GM12878 (cell line): ENCODE data around the gene UBR3. TPM values are rescaled to one million over a fixed set of nuclear protein-coding genes. Genes with fewer than 3 reads are reported as not detected.

Source experiments
- ATAC-seq: fragments of 200-7000 bp; cut with Tn5 transposase; 3 replicates; pipeline ENCODE4 v1.9.1; 2020; ENCODE audit warnings: mild to moderate bottlenecking, moderate library complexity
- BruUV-seq: library from RNA; stranded (reverse); fragments of 400-500 nt; replicated peaks from 2 replicates; lab custom pipeline; 2021; lab: Mats Ljungman, UMichigan
- CTCF ChIA-PET: fragments of 300-600 bp; sonication (Branson Sonifier 250); formaldehyde crosslinking; extraction: SDS; loops from one replicate; lab custom pipeline; 2021; ENCODE audit warnings: inconsistent platforms; lab: Yijun Ruan, JAX
- POLR2A ChIA-PET: fragments of 350-600 bp; formaldehyde crosslinking; extraction: SDS; loops from one replicate; lab custom pipeline; 2021; ENCODE audit warnings: inconsistent platforms; lab: Charles Lee
- RAD21 ChIA-PET: fragments of 300-600 bp; sonication (Branson Sonifier 250); formaldehyde crosslinking; loops from one replicate; lab custom pipeline; 2023; ENCODE audit warnings: antibody characterized with exemption; ENCODE audit not compliant: unreplicated experiment; lab: Charles Lee
- SMC1A ChIA-PET: fragments of 300-600 bp; sonication (Branson Sonifier 250); formaldehyde crosslinking; loops from one replicate; lab custom pipeline; 2023; ENCODE audit not compliant: unreplicated experiment, uncharacterized antibody; lab: Charles Lee
- DNase-seq: peaks from one replicate; pipeline ENCODE4 v3.0.0-alpha.2; 2011; ENCODE audit warnings: low read depth, low spot score
- FAIRE-seq: peaks from 3 replicates; lab custom pipeline; 2011; peaks lifted over from hg19 to GRCh38; lab: Jason Lieb, UNC
- H2AFZ ChIP-seq: 2 replicates; pipeline ENCODE4 v1.6.0; 2011; ENCODE audit warnings: low read depth, low read length, control low read depth; ENCODE audit not compliant: control insufficient read depth
- H3K27ac ChIP-seq: 2 replicates; pipeline ENCODE4 v1.5.1; 2011; ENCODE audit warnings: control low read depth; ENCODE audit not compliant: control insufficient read depth, insufficient read depth
- H3K27me3 ChIP-seq, 2 experiments: replicated peaks in 1 of 2; 2 replicates each; pipeline versions ENCODE4 v1.6.0 to v1.6.1; 2011; ENCODE audit warnings: low read length in 1 of 2; ENCODE audit not compliant: control insufficient read depth in 2 of 2, insufficient read depth in 2 of 2
- H3K36me3 ChIP-seq, 2 experiments: 2 replicates each; pipeline ENCODE4 v1.5.1; 2011; ENCODE audit warnings: low read length in 1 of 2; ENCODE audit not compliant: control insufficient read depth in 2 of 2, insufficient read depth in 2 of 2
- H3K4me1 ChIP-seq: 2 replicates; pipeline ENCODE4 v1.6.1; 2011; ENCODE audit warnings: mild to moderate bottlenecking, low read length, moderate library complexity, mixed read lengths; ENCODE audit not compliant: control insufficient read depth, insufficient read depth
- H3K4me2 ChIP-seq: 2 replicates; pipeline ENCODE4 v1.6.0; 2011; ENCODE audit warnings: control low read depth; ENCODE audit not compliant: control insufficient read depth, insufficient read depth
- H3K4me3 ChIP-seq: fragments of 200-600 bp; sonication (generic); 2 replicates; pipeline ENCODE4 v1.5.1; 2016
- H3K79me2 ChIP-seq: 2 replicates; pipeline ENCODE4 v1.6.0; 2011; ENCODE audit warnings: low read length; ENCODE audit not compliant: control insufficient read depth, insufficient read depth
- H3K9ac ChIP-seq: 2 replicates; pipeline ENCODE4 v1.8.0; 2011; ENCODE audit warnings: low read length, control low read depth, mixed read lengths; ENCODE audit not compliant: control insufficient read depth, insufficient read depth
- H3K9me3 ChIP-seq: replicated peaks from 3 replicates; pipeline ENCODE4 v1.5.1; 2011; ENCODE audit warnings: mild to moderate bottlenecking, low read length; ENCODE audit not compliant: control insufficient read depth, insufficient read depth
- H4K20me1 ChIP-seq: 2 replicates; pipeline ENCODE4 v1.6.0; 2011; ENCODE audit not compliant: control insufficient read depth, insufficient read depth
- BCL11A ChIP-seq: IDR thresholded peaks from 2 replicates; pipeline ENCODE4 v1.6.1; 2011; ENCODE audit warnings: low read depth, low read length
- BRCA1 ChIP-seq: IDR thresholded peaks from 2 replicates; pipeline ENCODE4 v1.6.1; 2011; ENCODE audit warnings: low read depth, low read length, improper control_type of control experiment
- CHD4 ChIP-seq: fragments of 200-600 bp; sonication (generic); IDR thresholded peaks from 2 replicates; pipeline ENCODE4 v1.6.1; 2016; ENCODE audit warnings: mild to moderate bottlenecking
- EED ChIP-seq: sonication (generic); IDR thresholded peaks from 2 replicates; pipeline ENCODE4 v1.6.1; 2016; ENCODE audit warnings: antibody characterized with exemption, low read depth
- FOXM1 ChIP-seq: IDR thresholded peaks from 2 replicates; pipeline ENCODE4 v1.6.1; 2012; ENCODE audit warnings: low read depth, mild to moderate bottlenecking, inconsistent platforms, low read length, moderate library complexity
- KAT2A ChIP-seq: conservative IDR thresholded peaks from 2 replicates; pipeline ENCODE4 v1.6.1; 2011; ENCODE audit warnings: low read depth, low read length; ENCODE audit not compliant: control insufficient read depth
- MTA2 ChIP-seq: fragments of 450-650 bp; IDR thresholded peaks from 2 replicates; pipeline ENCODE4 v1.6.1; 2016; ENCODE audit warnings: low read depth, mild to moderate bottlenecking, moderate library complexity
- NRF1 ChIP-seq: conservative IDR thresholded peaks from 2 replicates; pipeline ENCODE4 v1.6.1; 2011; ENCODE audit warnings: mild to moderate bottlenecking, low read depth, low read length, improper control_type of control experiment
- POLR2AphosphoS2 ChIP-seq: IDR thresholded peaks from 2 replicates; pipeline ENCODE4 v1.6.1; 2011; ENCODE audit warnings: low read depth, mild to moderate bottlenecking, low read length, improper control_type of control experiment, moderate library complexity
- SMAD5 ChIP-seq: IDR thresholded peaks from 2 replicates; pipeline ENCODE4 v1.6.1; 2016; ENCODE audit warnings: antibody characterized with exemption, low read depth
- SMARCA5 ChIP-seq: fragments of 450-650 bp; IDR thresholded peaks from 2 replicates; pipeline ENCODE4 v1.6.1; 2017; ENCODE audit warnings: mild to moderate bottlenecking
- STAT3 ChIP-seq: IDR thresholded peaks from 2 replicates; pipeline ENCODE4 v1.6.1; 2011; ENCODE audit warnings: low read depth, low read length, improper control_type of control experiment
- YY1 ChIP-seq: IDR thresholded peaks from 2 replicates; pipeline ENCODE4 v1.6.1; 2011; ENCODE audit warnings: low read depth, mild to moderate bottlenecking, low read length
- ZNF24 ChIP-seq: fragments of 450-650 bp; IDR thresholded peaks from 2 replicates; pipeline ENCODE4 v1.6.1; 2017; ENCODE audit warnings: antibody characterized with exemption, mild to moderate bottlenecking
- WGBS: methylation state at CpG from one replicate; pipeline ENCODE4 v1.1.6; 2016; ENCODE audit warnings: low lambda C conversion rate; ENCODE audit not compliant: insufficient replicate concordance, insufficient coverage; ENCODE audit errors: missing lambda C conversion rate; 5-methylcytosine and 5-hydroxymethylcytosine counted together
- in situ Hi-C: fragments of 300-500 bp; cut with MboI; formaldehyde crosslinking; loops from 9 replicates; pipeline ENCODE4 v1.14.3; 2018; ENCODE audit warnings: mixed read lengths
- intact Hi-C: fragments of 100-400 bp; cut with micrococcal nuclease; formaldehyde crosslinking; loops from one replicate; pipeline ENCODE4 v1.14.2; 2022; ENCODE audit not compliant: unreplicated experiment
- polyA plus RNA-seq, 11 experiments: library from polyadenylated mRNA; depleted of rRNA in 4 of 11; unstranded in 6 of 11; stranded (reverse) in 5 of 11; fragments of >200 nt; fragmentation: Nextera tagmentation in 4 of 11; fragmentation: Illumina TruSeq in 1 of 11; extraction: Ambion mirVana in 4 of 11; extraction: Trizol in 1 of 11; gene quantifications; 1 replicate in 1 of 11; 2 replicates in 10 of 11; pipeline versions ENCODE4 v1.2.1 to v1.2.3, GENCODE V29; 2011 to 2016; ENCODE audit warnings: inconsistent platforms in 2 of 11, missing spikeins in 2 of 11, low read depth in 1 of 11
- total RNA-seq, 4 experiments: library from RNA; depleted of rRNA in 3 of 4; stranded (reverse); fragments of >200 nt in 3 of 4; fragmentation: Illumina TruSeq in 1 of 4; extraction: Trizol in 1 of 4; gene quantifications; 2 replicates each; pipeline versions ENCODE4 v1.2.1 to v1.2.3, GENCODE V29; 2013 to 2021
- TF ChIP-seq, protein P1 (sequence below): IDR thresholded peaks from 2 replicates; pipeline ENCODE4 v1.6.1; 2011; ENCODE audit warnings: mild to moderate bottlenecking, low read depth, low read length, moderate library complexity; ENCODE audit not compliant: insufficient replicate concordance
- TF ChIP-seq, protein P2 (sequence below): IDR thresholded peaks from 2 replicates; pipeline ENCODE4 v1.6.1; 2011; ENCODE audit warnings: low read depth, low read length, improper control_type of control experiment, borderline replicate concordance
- TF ChIP-seq, protein P3 (sequence below): fragments of 150-350 bp; IDR thresholded peaks from 2 replicates; pipeline ENCODE4 v1.6.1; 2016; ENCODE audit warnings: low read depth, low read length
- TF ChIP-seq, protein P4 (sequence below): fragments of 450-650 bp; IDR thresholded peaks from 2 replicates; pipeline ENCODE4 v1.6.1; 2014; ENCODE audit warnings: mild to moderate bottlenecking

UBR3 gene
- total and polyA plus RNA-seq, 10 of the 15 experiments (the other 5 are each of a cell fraction or from before 2014, with no cell fraction given): 3.8 to 22.9 (median 11.2) TPM

- H3K4me2 ChIP-seq: no peak overlapping the region
- H3K9ac ChIP-seq: no peak overlapping the region
- intact Hi-C loops (no loop called here), in situ Hi-C loops (no loop called here)
- no peak overlapping the region for H3K4me3 ChIP-seq
- no TSS peak for BruUV-seq
- SMC1A ChIA-PET: interaction anchor here (0.6 kb wide), 1 partner anchor 19 kb away, joined by 3 read pairs; no protein-coding TSS in a partner anchor
- CTCF ChIA-PET: no interaction called here
- no peaks in the 10 kb centered on the region for H3K9me3 ChIP-seq
- H2AFZ ChIP-seq: no peak overlapping the region
- DNase-seq (no peak), ATAC-seq (no peak), FAIRE-seq (no peak)
- RAD21 ChIA-PET: no interaction called here
- POLR2A ChIA-PET: no interaction called here
- no peak overlapping the region for H3K27ac ChIP-seq
- 98% methylated on average over 9 of the region's 10 CpGs for WGBS
- H3K79me2 ChIP-seq: no peaks in the 10 kb centered on the region; the same call in none of the 2 replicates
- no peaks in the 10 kb centered on the region for H3K27me3 ChIP-seq
- H4K20me1 ChIP-seq: no peaks in the 10 kb centered on the region
- H3K4me1 ChIP-seq: no peaks in the 10 kb centered on the region
- H3K36me3 ChIP-seq: no peaks in the 10 kb centered on the region; a peak in 1 of 4 replicates
- TF ChIP-seq YY1: no peak
- no peak for TF ChIP-seq STAT3
- TF ChIP-seq CHD4: no peak
- no peak for TF ChIP-seq EED
- TF ChIP-seq SMARCA5: no peak
- TF ChIP-seq BRCA1: no peak
- TF ChIP-seq BCL11A: no peak
- TF ChIP-seq SMAD5: no peak
- TF ChIP-seq, protein P1, sequence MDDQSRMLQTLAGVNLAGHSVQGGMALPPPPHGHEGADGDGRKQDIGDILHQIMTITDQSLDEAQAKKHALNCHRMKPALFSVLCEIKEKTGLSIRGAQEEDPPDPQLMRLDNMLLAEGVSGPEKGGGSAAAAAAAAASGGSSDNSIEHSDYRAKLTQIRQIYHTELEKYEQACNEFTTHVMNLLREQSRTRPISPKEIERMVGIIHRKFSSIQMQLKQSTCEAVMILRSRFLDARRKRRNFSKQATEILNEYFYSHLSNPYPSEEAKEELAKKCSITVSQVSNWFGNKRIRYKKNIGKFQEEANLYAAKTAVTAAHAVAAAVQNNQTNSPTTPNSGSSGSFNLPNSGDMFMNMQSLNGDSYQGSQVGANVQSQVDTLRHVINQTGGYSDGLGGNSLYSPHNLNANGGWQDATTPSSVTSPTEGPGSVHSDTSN: no peak
- TF ChIP-seq, protein P2, sequence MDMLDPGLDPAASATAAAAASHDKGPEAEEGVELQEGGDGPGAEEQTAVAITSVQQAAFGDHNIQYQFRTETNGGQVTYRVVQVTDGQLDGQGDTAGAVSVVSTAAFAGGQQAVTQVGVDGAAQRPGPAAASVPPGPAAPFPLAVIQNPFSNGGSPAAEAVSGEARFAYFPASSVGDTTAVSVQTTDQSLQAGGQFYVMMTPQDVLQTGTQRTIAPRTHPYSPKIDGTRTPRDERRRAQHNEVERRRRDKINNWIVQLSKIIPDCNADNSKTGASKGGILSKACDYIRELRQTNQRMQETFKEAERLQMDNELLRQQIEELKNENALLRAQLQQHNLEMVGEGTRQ: no peak
- TF ChIP-seq, protein P3, sequence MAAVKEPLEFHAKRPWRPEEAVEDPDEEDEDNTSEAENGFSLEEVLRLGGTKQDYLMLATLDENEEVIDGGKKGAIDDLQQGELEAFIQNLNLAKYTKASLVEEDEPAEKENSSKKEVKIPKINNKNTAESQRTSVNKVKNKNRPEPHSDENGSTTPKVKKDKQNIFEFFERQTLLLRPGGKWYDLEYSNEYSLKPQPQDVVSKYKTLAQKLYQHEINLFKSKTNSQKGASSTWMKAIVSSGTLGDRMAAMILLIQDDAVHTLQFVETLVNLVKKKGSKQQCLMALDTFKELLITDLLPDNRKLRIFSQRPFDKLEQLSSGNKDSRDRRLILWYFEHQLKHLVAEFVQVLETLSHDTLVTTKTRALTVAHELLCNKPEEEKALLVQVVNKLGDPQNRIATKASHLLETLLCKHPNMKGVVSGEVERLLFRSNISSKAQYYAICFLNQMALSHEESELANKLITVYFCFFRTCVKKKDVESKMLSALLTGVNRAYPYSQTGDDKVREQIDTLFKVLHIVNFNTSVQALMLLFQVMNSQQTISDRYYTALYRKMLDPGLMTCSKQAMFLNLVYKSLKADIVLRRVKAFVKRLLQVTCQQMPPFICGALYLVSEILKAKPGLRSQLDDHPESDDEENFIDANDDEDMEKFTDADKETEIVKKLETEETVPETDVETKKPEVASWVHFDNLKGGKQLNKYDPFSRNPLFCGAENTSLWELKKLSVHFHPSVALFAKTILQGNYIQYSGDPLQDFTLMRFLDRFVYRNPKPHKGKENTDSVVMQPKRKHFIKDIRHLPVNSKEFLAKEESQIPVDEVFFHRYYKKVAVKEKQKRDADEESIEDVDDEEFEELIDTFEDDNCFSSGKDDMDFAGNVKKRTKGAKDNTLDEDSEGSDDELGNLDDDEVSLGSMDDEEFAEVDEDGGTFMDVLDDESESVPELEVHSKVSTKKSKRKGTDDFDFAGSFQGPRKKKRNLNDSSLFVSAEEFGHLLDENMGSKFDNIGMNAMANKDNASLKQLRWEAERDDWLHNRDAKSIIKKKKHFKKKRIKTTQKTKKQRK: no peak
- TF ChIP-seq, protein P4, sequence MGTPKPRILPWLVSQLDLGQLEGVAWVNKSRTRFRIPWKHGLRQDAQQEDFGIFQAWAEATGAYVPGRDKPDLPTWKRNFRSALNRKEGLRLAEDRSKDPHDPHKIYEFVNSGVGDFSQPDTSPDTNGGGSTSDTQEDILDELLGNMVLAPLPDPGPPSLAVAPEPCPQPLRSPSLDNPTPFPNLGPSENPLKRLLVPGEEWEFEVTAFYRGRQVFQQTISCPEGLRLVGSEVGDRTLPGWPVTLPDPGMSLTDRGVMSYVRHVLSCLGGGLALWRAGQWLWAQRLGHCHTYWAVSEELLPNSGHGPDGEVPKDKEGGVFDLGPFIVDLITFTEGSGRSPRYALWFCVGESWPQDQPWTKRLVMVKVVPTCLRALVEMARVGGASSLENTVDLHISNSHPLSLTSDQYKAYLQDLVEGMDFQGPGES: no peak
- no peak for TF ChIP-seq NRF1
- no peak for TF ChIP-seq POLR2AphosphoS2
- TF ChIP-seq ZNF24: no peak
- no peak for TF ChIP-seq FOXM1
- TF ChIP-seq KAT2A: no peak
- no peak for TF ChIP-seq MTA2
Observed at GRCh38 chr2:169839954-169840746, 12.9 kb downstream of the UBR3 start.
